ENCODE measurements around the gene SSR1.
"Not testable (repeated sequence)": the region's sequence is repeated elsewhere in the genome, so short reads cannot be mapped to it uniquely, and the experiment has no call there.

DNA sequence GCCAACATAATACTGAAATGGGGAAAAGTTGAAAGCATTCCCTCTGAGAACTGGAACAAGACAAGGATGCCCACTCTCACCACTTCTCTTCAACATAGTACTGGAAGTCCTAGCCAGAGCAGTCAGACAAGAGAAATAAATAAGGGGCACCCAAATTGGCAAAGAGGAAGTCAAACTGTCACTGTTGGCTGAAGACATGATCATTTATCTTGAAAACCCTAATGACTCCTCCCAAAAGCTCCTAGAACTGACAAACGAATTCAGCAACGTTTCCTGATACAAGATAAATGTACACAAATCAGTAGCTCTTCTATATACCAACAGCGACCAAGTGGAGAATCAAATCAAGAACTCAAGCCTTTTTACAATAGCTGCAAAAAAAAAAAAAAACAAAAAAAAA lies 38.9 kb upstream of the SSR1 start:
- TF ChIP-seq EZH2 (IDR thresholded peaks at IDR 0.05; ENCODE audit: low read depth, unreplicated experiment); CTCF (conservative IDR thresholded peaks at IDR 0.05; ENCODE audit: low read depth in 2 of 2); POLR2AphosphoS5 (IDR thresholded peaks at IDR 0.05; ENCODE audit: low read depth); CREB1 (CRISPR knock-in tag; IDR thresholded peaks at IDR 0.05; ENCODE audit: low read depth); EZH2phosphoT487 (IDR thresholded peaks at IDR 0.05; ENCODE audit: unreplicated experiment); JUNB (IDR thresholded peaks at IDR 0.05; ENCODE audit: unreplicated experiment); ETS1 (IDR thresholded peaks at IDR 0.05): not testable (repeated sequence)
- TF ChIP-seq, protein P1, sequence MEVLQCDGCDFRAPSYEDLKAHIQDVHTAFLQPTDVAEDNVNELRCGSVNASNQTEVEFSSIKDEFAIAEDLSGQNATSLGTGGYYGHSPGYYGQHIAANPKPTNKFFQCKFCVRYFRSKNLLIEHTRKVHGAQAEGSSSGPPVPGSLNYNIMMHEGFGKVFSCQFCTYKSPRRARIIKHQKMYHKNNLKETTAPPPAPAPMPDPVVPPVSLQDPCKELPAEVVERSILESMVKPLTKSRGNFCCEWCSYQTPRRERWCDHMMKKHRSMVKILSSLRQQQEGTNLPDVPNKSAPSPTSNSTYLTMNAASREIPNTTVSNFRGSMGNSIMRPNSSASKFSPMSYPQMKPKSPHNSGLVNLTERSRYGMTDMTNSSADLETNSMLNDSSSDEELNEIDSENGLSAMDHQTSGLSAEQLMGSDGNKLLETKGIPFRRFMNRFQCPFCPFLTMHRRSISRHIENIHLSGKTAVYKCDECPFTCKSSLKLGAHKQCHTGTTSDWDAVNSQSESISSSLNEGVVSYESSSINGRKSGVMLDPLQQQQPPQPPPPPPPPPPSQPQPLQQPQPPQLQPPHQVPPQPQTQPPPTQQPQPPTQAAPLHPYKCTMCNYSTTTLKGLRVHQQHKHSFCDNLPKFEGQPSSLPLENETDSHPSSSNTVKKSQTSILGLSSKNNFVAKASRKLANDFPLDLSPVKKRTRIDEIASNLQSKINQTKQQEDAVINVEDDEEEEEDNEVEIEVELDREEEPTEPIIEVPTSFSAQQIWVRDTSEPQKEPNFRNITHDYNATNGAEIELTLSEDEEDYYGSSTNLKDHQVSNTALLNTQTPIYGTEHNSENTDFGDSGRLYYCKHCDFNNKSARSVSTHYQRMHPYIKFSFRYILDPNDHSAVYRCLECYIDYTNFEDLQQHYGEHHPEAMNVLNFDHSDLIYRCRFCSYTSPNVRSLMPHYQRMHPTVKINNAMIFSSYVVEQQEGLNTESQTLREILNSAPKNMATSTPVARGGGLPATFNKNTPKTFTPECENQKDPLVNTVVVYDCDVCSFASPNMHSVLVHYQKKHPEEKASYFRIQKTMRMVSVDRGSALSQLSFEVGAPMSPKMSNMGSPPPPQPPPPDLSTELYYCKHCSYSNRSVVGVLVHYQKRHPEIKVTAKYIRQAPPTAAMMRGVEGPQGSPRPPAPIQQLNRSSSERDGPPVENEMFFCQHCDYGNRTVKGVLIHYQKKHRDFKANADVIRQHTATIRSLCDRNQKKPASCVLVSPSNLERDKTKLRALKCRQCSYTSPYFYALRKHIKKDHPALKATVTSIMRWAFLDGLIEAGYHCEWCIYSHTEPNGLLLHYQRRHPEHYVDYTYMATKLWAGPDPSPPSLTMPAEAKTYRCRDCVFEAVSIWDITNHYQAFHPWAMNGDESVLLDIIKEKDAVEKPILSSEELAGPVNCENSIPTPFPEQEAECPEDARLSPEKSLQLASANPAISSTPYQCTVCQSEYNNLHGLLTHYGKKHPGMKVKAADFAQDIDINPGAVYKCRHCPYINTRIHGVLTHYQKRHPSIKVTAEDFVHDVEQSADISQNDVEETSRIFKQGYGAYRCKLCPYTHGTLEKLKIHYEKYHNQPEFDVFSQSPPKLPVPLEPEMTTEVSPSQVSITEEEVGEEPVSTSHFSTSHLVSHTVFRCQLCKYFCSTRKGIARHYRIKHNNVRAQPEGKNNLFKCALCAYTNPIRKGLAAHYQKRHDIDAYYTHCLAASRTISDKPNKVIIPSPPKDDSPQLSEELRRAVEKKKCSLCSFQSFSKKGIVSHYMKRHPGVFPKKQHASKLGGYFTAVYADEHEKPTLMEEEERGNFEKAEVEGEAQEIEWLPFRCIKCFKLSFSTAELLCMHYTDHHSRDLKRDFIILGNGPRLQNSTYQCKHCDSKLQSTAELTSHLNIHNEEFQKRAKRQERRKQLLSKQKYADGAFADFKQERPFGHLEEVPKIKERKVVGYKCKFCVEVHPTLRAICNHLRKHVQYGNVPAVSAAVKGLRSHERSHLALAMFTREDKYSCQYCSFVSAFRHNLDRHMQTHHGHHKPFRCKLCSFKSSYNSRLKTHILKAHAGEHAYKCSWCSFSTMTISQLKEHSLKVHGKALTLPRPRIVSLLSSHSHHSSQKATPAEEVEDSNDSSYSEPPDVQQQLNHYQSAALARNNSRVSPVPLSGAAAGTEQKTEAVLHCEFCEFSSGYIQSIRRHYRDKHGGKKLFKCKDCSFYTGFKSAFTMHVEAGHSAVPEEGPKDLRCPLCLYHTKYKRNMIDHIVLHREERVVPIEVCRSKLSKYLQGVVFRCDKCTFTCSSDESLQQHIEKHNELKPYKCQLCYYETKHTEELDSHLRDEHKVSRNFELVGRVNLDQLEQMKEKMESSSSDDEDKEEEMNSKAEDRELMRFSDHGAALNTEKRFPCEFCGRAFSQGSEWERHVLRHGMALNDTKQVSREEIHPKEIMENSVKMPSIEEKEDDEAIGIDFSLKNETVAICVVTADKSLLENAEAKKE (CRISPR knock-in tag; IDR thresholded peaks at IDR 0.05), result not testable (repeated sequence)
